GM12891 (cell line): ENCODE data around the gene CFAP74.

Experiments
- POLR2A ChIP-seq: IDR thresholded peaks from 2 replicates; pipeline ENCODE4 v1.6.1; 2011; ENCODE audit warnings: low read depth, low read length, control low read depth
- TAF1 ChIP-seq: IDR thresholded peaks from 2 replicates; pipeline ENCODE4 v1.6.1; 2011; ENCODE audit warnings: low read depth, low read length, control low read depth

DNA sequence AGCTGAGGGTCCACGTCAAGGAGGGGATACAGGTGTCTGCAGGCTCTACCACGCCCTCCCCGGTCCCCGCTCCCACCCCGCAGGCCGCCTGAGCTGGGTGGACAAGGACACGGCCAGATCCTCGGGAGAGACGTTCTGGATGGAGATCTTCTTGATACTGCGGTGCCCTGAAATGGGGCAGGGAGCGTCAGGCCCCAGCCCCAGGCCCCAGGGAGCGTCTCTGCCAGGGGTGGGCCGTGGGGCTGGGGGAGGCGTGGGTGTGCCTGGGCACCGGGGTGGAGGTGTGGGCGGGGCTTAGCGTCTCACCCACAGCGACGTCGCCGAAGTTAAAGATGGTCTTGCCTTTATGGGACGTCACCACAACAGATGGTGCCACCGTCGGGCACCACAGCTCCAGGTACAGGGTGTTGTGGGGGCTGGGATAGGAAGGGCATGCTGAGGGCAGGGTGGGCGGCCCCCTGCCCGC lies 77.2 kb downstream of the CFAP74 start:
- TF ChIP-seq POLR2A (no peak), TAF1 (no peak)
